ENCODE data around the gene SMIM41. TPM values are rescaled to one million over a fixed set of nuclear protein-coding genes. Genes with fewer than 3 reads are reported as not detected.

The SMIM41 gene
- total RNA-seq, 1 donor from 2014 or later = not detected

- Mint-ChIP-seq H3K9me3 (ENCODE audit: unreplicated experiment) (no peaks in the 10 kb centered on the region), H3K27me3 (ENCODE audit: unreplicated experiment) (no peaks in the 10 kb centered on the region), H3K4me3 (ENCODE audit: unreplicated experiment) (no peak overlapping the region)
These were observed 70.2 kb downstream of the SMIM41 start for GRCh38 chr12:52149651-52150241.

DNA sequence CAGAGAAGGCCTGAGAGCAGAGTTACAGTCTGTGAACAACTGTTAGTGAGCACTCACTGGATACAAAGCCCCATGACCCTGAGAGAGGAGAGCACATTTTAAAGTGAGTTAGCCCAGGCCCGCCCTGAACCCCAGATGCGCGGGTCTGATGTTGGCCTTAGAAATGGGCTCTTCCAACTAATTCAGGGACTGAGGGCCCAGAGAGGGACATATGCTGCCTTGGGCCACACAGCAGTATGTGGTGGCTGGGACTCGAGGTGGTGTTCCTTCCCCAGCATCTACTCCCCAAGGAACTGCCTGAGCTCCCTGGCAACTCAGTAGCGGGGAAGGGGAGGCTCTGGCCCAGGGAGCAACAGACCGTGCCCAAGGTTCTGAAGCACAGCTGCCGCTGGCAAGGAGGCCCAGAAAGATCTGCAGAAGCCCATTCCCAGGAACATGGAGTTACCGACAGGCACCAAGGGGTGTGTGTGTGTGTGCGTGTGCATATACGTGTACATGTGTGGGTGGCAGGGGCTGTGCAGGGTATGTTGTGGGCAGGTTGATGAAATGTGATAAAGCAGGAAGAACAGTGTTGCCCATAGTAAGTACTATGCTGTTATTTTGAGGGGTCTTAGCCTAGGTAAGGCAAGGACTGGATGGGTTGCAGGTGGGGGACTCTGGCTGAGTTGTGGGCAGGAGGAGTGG, 71.8 kb downstream of the SMIM41 start:
- TF ChIP-seq CTCF (IDR thresholded peaks at IDR 0.05) = no peak
- Mint-ChIP-seq H3K4me3 (ENCODE audit: unreplicated experiment) (no peak overlapping the region), H3K9me3 (ENCODE audit: unreplicated experiment) (no peaks in the 10 kb centered on the region), H3K27ac (ENCODE audit: unreplicated experiment) (peak overlapping the region; percentile 96), H3K36me3 (ENCODE audit: unreplicated experiment) (no peaks in the 10 kb centered on the region), H3K4me1 (ENCODE audit: unreplicated experiment) (peaks cover 61% of the 10 kb centered on the region), H3K27me3 (ENCODE audit: unreplicated experiment) (no peaks in the 10 kb centered on the region)
- DNase-seq (ENCODE audit: extremely low spot score, unreplicated experiment) = no peak

More at GRCh38 chr12:52149651-52150241, 70.2 kb downstream of the SMIM41 start:
- peak overlapping the region; percentile 96 for H3K27ac Mint-ChIP-seq (ENCODE audit: unreplicated experiment)
- peaks cover 66% of the 10 kb centered on the region for H3K4me1 Mint-ChIP-seq (ENCODE audit: unreplicated experiment)
- no peaks in the 10 kb centered on the region for H3K36me3 Mint-ChIP-seq (ENCODE audit: unreplicated experiment)
- DNase-seq (ENCODE audit: extremely low spot score, unreplicated experiment) = no peak
- no peak for TF ChIP-seq CTCF (IDR thresholded peaks at IDR 0.05)

GRCh38 chr12:52151837-52152783, 72.6 kb downstream of the SMIM41 start:
- Mint-ChIP-seq H3K36me3 (ENCODE audit: unreplicated experiment) (no peaks in the 10 kb centered on the region), H3K4me3 (ENCODE audit: unreplicated experiment) (no peak overlapping the region), H3K27ac (ENCODE audit: unreplicated experiment) (peak overlapping the region; percentile 42), H3K9me3 (ENCODE audit: unreplicated experiment) (no peaks in the 10 kb centered on the region), H3K27me3 (ENCODE audit: unreplicated experiment) (no peaks in the 10 kb centered on the region), H3K4me1 (ENCODE audit: unreplicated experiment) (peaks cover 56% of the 10 kb centered on the region)
- no peak for DNase-seq (ENCODE audit: extremely low spot score, unreplicated experiment)
- TF ChIP-seq CTCF (IDR thresholded peaks at IDR 0.05) = peak; percentile 50

DNA sequence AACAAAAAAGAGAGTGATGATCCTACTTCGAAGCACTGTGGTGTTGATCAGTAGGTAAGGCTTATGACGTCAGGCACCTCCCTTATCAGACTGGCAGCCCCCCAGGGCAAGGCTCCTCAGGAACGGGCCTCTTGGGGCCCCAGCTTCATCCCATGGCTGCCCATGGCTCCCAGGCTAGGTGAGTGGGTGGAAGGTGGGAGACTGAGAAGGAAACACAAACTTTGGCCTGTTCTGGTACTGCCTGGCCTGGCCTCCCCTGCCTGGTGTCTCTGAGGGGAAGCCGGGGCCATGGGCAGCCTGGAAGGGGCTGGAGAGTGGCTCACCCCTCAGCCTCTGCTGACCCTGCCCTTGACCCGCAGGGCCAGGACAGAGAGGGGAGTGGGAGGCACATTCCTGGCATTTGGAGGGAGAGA, 73.4 kb downstream of the SMIM41 start:
- Mint-ChIP-seq H3K9me3 (ENCODE audit: unreplicated experiment) (no peaks in the 10 kb centered on the region), H3K27me3 (ENCODE audit: unreplicated experiment) (no peaks in the 10 kb centered on the region), H3K4me3 (ENCODE audit: unreplicated experiment) (no peak overlapping the region), H3K36me3 (ENCODE audit: unreplicated experiment) (no peaks in the 10 kb centered on the region), H3K27ac (ENCODE audit: unreplicated experiment) (no peak overlapping the region), H3K4me1 (ENCODE audit: unreplicated experiment) (peaks cover 51% of the 10 kb centered on the region)
- no peak for TF ChIP-seq CTCF (IDR thresholded peaks at IDR 0.05)
- DNase-seq (ENCODE audit: extremely low spot score, unreplicated experiment) = no peak

All from osteocyte (in vitro differentiated cells).